VCaP (cell line): ENCODE results near the gene SLIT1.

Experiments
- H3K27ac ChIP-seq: fragments of 450-650 bp; 2 replicates; pipeline ENCODE4 v1.5.1; 2017
- CTCF ChIP-seq: fragments of 450-650 bp; conservative IDR thresholded peaks from 2 replicates; pipeline ENCODE4 v1.5.1; 2017; ENCODE audit warnings: mild to moderate bottlenecking, moderate library complexity

Gene SLIT1

DNA sequence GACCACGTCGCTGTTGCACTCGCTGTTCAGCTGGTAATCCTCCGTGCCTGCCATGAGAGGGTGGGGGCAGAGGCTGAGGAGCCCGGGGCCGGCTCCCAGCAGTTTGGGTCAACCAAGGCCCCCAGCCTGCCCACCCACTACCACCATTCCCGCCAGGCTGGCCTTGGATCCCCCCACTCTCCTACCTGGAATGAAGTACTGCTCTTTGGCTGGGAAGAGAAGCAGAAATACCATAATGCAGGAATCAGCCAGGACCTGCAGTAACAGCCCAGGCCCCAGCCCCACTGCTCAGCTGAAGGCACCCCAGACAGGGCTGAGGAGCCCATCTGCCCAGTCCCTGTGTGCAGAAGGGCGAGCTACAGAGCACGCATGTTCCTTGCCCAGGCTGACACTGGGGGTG is 138.0 kb downstream of the SLIT1 start:
- no peak overlapping the region for H3K27ac ChIP-seq
- no peak for TF ChIP-seq CTCF

DNA sequence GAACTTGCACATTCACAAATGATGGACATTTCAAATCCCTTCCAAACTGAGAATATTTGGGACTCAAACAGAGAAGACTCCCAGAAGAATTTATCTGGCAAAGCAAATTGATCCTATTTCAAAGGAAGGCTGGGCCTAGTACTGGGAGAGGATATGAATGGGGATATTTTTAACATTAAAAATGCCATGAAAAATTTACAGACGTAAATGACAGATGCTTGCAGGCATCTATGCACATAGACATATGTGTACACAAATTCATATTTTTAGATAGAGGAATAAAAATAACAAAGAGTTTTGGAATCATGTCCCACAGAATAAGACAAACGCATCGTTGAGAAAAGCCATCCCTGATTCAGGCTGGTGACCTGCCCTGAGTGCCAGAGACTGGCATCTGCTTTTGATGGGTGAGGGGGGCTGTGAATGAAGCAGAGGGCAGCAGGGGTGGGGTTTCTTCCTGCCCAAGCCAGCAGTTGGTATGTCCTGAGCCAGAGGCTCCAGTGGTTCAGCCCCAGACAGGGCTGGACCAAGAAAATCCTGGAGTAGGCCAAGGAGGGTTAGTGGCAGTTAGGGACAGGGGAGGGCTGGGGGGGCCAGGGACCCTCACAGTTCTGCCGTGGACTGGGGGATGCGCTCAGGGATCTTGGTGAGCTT is 138.5 kb downstream of the SLIT1 start:
- no peak for TF ChIP-seq CTCF
- H3K27ac ChIP-seq: no peak overlapping the region

- no peak for TF ChIP-seq CTCF
- H3K27ac ChIP-seq: no peak overlapping the region
These were observed 139.2 kb downstream of the SLIT1 start for GRCh38 chr10:97046456-97047082.

GRCh38 chr10:97043563-97043855 is 142.2 kb downstream of the SLIT1 start:
- no peak overlapping the region for H3K27ac ChIP-seq
- TF ChIP-seq CTCF: no peak

DNA sequence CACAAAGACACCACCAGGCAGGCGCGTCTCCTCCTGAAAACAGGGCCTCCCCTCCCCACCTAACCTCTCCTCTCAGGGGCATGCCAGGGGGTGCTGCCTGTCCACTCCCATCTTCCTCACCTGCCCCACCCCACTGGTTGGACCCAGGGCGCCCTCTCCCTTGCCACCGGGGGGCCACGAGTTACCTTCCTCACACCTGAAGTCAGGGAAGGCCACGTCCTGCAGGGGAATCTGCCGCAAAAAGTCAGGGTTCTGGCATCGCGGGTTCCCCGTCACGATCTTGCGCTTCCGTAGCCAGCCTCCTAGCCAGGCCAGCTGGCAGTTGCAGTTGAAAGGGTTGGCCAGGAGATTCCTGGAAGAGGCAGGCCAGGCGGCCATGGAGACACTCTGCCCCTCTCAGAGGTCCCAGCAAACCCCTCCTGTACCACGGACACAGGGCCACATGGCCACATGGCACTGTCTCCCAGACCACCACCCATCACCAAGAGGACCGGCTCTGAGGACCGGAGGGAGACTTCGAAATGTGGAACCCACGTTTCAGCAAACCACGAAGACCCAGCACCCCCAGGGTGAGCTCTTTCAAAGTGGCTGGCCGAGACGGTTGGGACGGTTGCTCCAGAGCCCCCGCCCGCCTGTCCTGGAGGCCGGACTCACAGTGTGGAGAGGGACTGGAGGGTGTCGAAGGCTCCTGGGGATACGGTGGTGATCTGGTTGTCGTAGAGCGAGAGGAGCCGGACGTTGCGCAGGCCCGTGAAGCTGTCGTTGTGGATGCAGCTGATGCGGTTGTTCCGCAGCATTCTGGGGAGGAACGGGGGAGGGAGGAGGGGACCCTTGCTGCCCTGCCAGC is 142.8 kb downstream of the SLIT1 start:
- no peak for TF ChIP-seq CTCF
- no peak overlapping the region for H3K27ac ChIP-seq

- no peak overlapping the region for H3K27ac ChIP-seq
- TF ChIP-seq CTCF: no peak
These were observed 143.7 kb downstream of the SLIT1 start for GRCh38 chr10:97042081-97042480.

DNA sequence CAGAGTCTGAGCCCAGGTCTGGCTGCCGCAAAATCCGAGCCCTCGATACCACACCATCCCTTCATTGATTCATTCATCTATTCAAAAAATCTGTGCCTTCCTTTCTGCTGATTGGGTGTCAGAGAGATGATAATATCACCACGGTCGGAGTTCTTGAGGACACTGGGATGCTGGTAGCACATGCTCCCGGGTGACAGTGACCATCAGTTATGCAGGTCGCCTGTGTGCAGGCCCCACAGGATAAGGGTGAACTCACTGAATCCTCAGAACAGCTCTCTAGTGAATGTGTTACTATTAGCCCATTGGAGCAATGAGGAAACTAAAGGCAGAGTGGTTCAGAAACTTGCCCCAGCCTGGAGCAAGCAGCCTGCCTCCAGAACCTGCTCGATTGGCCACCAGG is 145.1 kb downstream of the SLIT1 start:
- H3K27ac ChIP-seq: no peak overlapping the region
- TF ChIP-seq CTCF: no peak
